OCI-LY1 (cell line): ENCODE data around the gene MESD.

Source experiments
- H2AFZ ChIP-seq: fragments of 200-600 bp; sonication (generic), shearing (Covaris generic); 2 replicates; pipeline ENCODE4 v1.6.0; 2014; ENCODE audit warnings: antibody characterized with exemption, mild to moderate bottlenecking, low read length
- H3F3A ChIP-seq: fragments of 200-600 bp; sonication (generic), shearing (Covaris generic); 2 replicates; pipeline ENCODE4 v1.6.0; 2014; ENCODE audit warnings: mild to moderate bottlenecking, antibody characterized with exemption, low read length, moderate library complexity; ENCODE audit not compliant: insufficient read depth
- H3K27ac ChIP-seq: fragments of 200-600 bp; sonication (generic); 2 replicates; pipeline ENCODE4 v1.5.1; 2014; ENCODE audit warnings: low read length, mixed run types, mild to moderate bottlenecking, low read depth; ENCODE audit not compliant: poor library complexity, severe bottlenecking
- H3K27me3 ChIP-seq: fragments of 200-600 bp; sonication (generic); 2 replicates; pipeline ENCODE4 v1.6.0; 2014; ENCODE audit warnings: antibody characterized with exemption, mild to moderate bottlenecking, low read length, moderate library complexity; ENCODE audit not compliant: insufficient read depth
- H3K36me3 ChIP-seq: fragments of 200-600 bp; sonication (generic); 2 replicates; pipeline ENCODE4 v1.6.1; 2014; ENCODE audit warnings: mild to moderate bottlenecking, antibody characterized with exemption, low read length, moderate library complexity, mixed read lengths; ENCODE audit not compliant: insufficient read depth
- H3K4me1 ChIP-seq: fragments of 200-600 bp; sonication (generic); 2 replicates; pipeline ENCODE4 v1.5.1; 2014; ENCODE audit warnings: mild to moderate bottlenecking, low read length, moderate library complexity; ENCODE audit not compliant: insufficient read depth, severe bottlenecking
- H3K4me2 ChIP-seq: fragments of 200-600 bp; sonication (generic), shearing (Covaris generic); 2 replicates; pipeline ENCODE4 v1.6.1; 2014; ENCODE audit warnings: low read length
- H3K4me3 ChIP-seq: fragments of 200-600 bp; sonication (generic); 2 replicates; pipeline ENCODE4 v1.5.1; 2014; ENCODE audit warnings: low read length, low read depth, mild to moderate bottlenecking, mixed read lengths; ENCODE audit not compliant: poor library complexity, severe bottlenecking
- H3K79me2 ChIP-seq: fragments of 200-600 bp; shearing (Covaris generic); 2 replicates; pipeline ENCODE4 v1.6.1; 2016; ENCODE audit warnings: mixed run types, low read length, mixed read lengths; ENCODE audit not compliant: insufficient read depth
- H3K9ac ChIP-seq: fragments of 200-600 bp; sonication (generic), shearing (Covaris generic); 2 replicates; pipeline ENCODE4 v1.6.1; 2014; ENCODE audit warnings: mild to moderate bottlenecking, low read length, mixed read lengths
- H3K9me2 ChIP-seq: fragments of 200-600 bp; sonication (generic), shearing (Covaris generic); 2 replicates; pipeline ENCODE4 v1.6.1; 2014; ENCODE audit warnings: low read depth, mild to moderate bottlenecking, low read length, mixed read lengths
- H3K9me3 ChIP-seq: fragments of 200-600 bp; shearing (Covaris generic); 2 replicates; pipeline ENCODE4 v1.6.1; 2014; ENCODE audit warnings: low read length, mixed read lengths
- H4K20me1 ChIP-seq: fragments of 200-600 bp; sonication (generic), shearing (Covaris generic); 2 replicates; pipeline ENCODE4 v1.6.0; 2016; ENCODE audit warnings: mild to moderate bottlenecking, low read length; ENCODE audit not compliant: insufficient read depth
- CTCF ChIP-seq: fragments of 200-600 bp; sonication (generic), shearing (Covaris generic); IDR thresholded peaks from 2 replicates; pipeline ENCODE4 v1.5.1; 2017; ENCODE audit warnings: mild to moderate bottlenecking, antibody characterized with exemption, low read length, moderate library complexity, mixed read lengths
- EZH2 ChIP-seq: fragments of 200-600 bp; sonication (generic), shearing (Covaris generic); IDR thresholded peaks from 2 replicates; pipeline ENCODE4 v1.8.0; 2017; ENCODE audit warnings: borderline replicate concordance, mixed run types, mild to moderate bottlenecking, antibody characterized with exemption, low read length, moderate library complexity, mixed read lengths

MESD gene

GRCh38 chr15:80976851-80977250, 12.8 kb downstream of the MESD start:
- peaks cover 11% of the 10 kb centered on the region for H3K4me1 ChIP-seq
- TF ChIP-seq CTCF (no peak), EZH2 (no peak)
- H3K27ac ChIP-seq: no peak overlapping the region
- no peaks in the 10 kb centered on the region for H3K9me3 ChIP-seq
- H3K36me3 ChIP-seq: peaks cover 39% of the 10 kb centered on the region
- no peaks in the 10 kb centered on the region for H3K9me2 ChIP-seq
- H4K20me1 ChIP-seq: no peaks in the 10 kb centered on the region
- no peak overlapping the region for H3K4me2 ChIP-seq
- H3K79me2 ChIP-seq: no peaks in the 10 kb centered on the region
- no peak overlapping the region for H3K9ac ChIP-seq
- H3F3A ChIP-seq: 0 out of 2 replicates have a peak, but pooled peaks cover 8% of the 10 kb centered on the region
- no peak overlapping the region for H3K4me3 ChIP-seq
- no peaks in the 10 kb centered on the region for H3K27me3 ChIP-seq
- no peak overlapping the region for H2AFZ ChIP-seq

GRCh38 chr15:80974914-80975313, 14.7 kb downstream of the MESD start:
- peaks cover 8% of the 10 kb centered on the region for H3K4me1 ChIP-seq
- H3K9me2 ChIP-seq: no peaks in the 10 kb centered on the region
- H3F3A ChIP-seq: 0 out of 2 replicates have a peak, but pooled peaks cover 8% of the 10 kb centered on the region
- no peak overlapping the region for H2AFZ ChIP-seq
- TF ChIP-seq CTCF: no peak
- no peak for TF ChIP-seq EZH2
- H3K27ac ChIP-seq: no peak overlapping the region
- H3K36me3 ChIP-seq: peaks cover 29% of the 10 kb centered on the region
- H3K9me3 ChIP-seq: no peaks in the 10 kb centered on the region
- H3K27me3 ChIP-seq: no peaks in the 10 kb centered on the region
- no peaks in the 10 kb centered on the region for H4K20me1 ChIP-seq
- H3K9ac ChIP-seq: no peak overlapping the region
- H3K4me2 ChIP-seq: no peak overlapping the region
- H3K4me3 ChIP-seq: no peak overlapping the region
- no peaks in the 10 kb centered on the region for H3K79me2 ChIP-seq

DNA sequence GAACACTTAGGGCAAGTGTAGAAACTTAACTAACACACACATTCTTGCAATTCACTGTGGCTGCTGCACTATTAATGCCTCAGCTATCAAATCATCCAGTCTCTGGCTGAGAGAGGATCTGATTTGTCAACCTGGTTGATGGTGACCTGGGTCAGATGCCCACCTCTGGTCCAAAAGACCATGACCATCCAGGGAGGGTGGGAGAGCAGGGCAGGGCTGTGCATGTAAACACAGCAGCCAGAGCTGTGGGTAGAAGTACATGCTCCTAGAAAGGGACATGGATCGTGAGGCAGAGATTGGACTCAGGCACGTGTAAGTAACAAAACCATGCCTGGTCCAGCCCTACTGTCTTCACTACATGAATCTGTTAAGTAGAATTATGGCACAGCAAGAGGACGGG, 17.3 kb downstream of the MESD start:
- no peaks in the 10 kb centered on the region for H3F3A ChIP-seq
- H3K4me2 ChIP-seq: no peak overlapping the region
- no peak overlapping the region for H3K9ac ChIP-seq
- no peaks in the 10 kb centered on the region for H3K79me2 ChIP-seq
- peaks cover 16% of the 10 kb centered on the region; the same call in 1 of the 2 replicates for H3K36me3 ChIP-seq
- no peak overlapping the region for H3K27ac ChIP-seq
- H3K4me1 ChIP-seq: no peaks in the 10 kb centered on the region
- H4K20me1 ChIP-seq: no peaks in the 10 kb centered on the region
- no peaks in the 10 kb centered on the region for H3K9me2 ChIP-seq
- no peaks in the 10 kb centered on the region for H3K27me3 ChIP-seq
- no peak for TF ChIP-seq EZH2
- TF ChIP-seq CTCF: no peak
- H3K9me3 ChIP-seq: no peaks in the 10 kb centered on the region
- no peak overlapping the region for H3K4me3 ChIP-seq
- no peak overlapping the region for H2AFZ ChIP-seq
